SK-N-SH treated with all-trans-retinoic acid at 6 μM for 48 hours (cell line): Measurements from ENCODE around the gene HDAC4.

Experiments
- ATAC-seq: fragments of 200-7000 bp; cut with Tn5 transposase; 3 replicates; pipeline ENCODE4 v1.9.1; 2020; ENCODE audit warnings: mild to moderate bottlenecking, moderate library complexity
- ARNTL ChIP-seq: fragments of 450-650 bp; formaldehyde crosslinking; IDR thresholded peaks from 2 replicates; pipeline ENCODE4 v1.5.0; 2020; ENCODE audit warnings: low read depth, mild to moderate bottlenecking, moderate library complexity, borderline replicate concordance
- BACH2 ChIP-seq: fragments of 250-450 bp; sonication (Bioruptor Pico); IDR thresholded peaks from 2 replicates; pipeline ENCODE4 v1.9.0; 2021; ENCODE audit warnings: mild to moderate bottlenecking, borderline replicate concordance
- CSDC2 ChIP-seq: fragments of 250-450 bp; sonication (Bioruptor Pico); IDR thresholded peaks from 2 replicates; pipeline ENCODE4 v1.5.0; 2020; ENCODE audit warnings: mild to moderate bottlenecking, moderate library complexity
- CSRNP3 ChIP-seq: fragments of 250-450 bp; sonication (Bioruptor Pico); IDR thresholded peaks from 2 replicates; pipeline ENCODE4 v1.5.1; 2021; ENCODE audit warnings: mild to moderate bottlenecking, moderate library complexity
- ESRRG ChIP-seq: fragments of 250-450 bp; sonication (Bioruptor Pico); IDR thresholded peaks from 2 replicates; pipeline ENCODE4 v1.6.1; 2021; ENCODE audit warnings: mild to moderate bottlenecking
- ISL1 ChIP-seq: fragments of 250-450 bp; sonication (Bioruptor Pico); IDR thresholded peaks from 2 replicates; pipeline ENCODE4 v2.1.2; 2022; ENCODE audit warnings: mild to moderate bottlenecking, moderate library complexity
- OSR1 ChIP-seq: fragments of 250-450 bp; sonication (Bioruptor Pico); IDR thresholded peaks from 2 replicates; pipeline ENCODE4 v1.8.0; 2022; ENCODE audit warnings: moderate library complexity, mild to moderate bottlenecking, inconsistent platforms
- PPARA ChIP-seq: fragments of 250-450 bp; sonication (Bioruptor Pico); IDR thresholded peaks from 2 replicates; pipeline ENCODE4 v1.5.0; 2020; ENCODE audit warnings: mild to moderate bottlenecking, borderline replicate concordance
- RARB ChIP-seq: fragments of 250-450 bp; sonication (Bioruptor Pico); IDR thresholded peaks from 2 replicates; pipeline ENCODE4 v1.8.0; 2021; ENCODE audit warnings: mild to moderate bottlenecking, moderate library complexity
- SNAI2 ChIP-seq: fragments of 250-450 bp; sonication (Bioruptor Pico); IDR thresholded peaks from 2 replicates; pipeline ENCODE4 v1.5.0; 2020; ENCODE audit warnings: mild to moderate bottlenecking, moderate library complexity
- ZFP3 ChIP-seq: fragments of 250-450 bp; sonication (Bioruptor Pico); IDR thresholded peaks from 2 replicates; pipeline ENCODE4 v1.5.0; 2020; ENCODE audit warnings: mild to moderate bottlenecking, moderate library complexity
- ZFP30 ChIP-seq: fragments of 450-650 bp; formaldehyde crosslinking; IDR thresholded peaks from 2 replicates; pipeline ENCODE4 v1.5.0; 2022; ENCODE audit warnings: mild to moderate bottlenecking, moderate library complexity
- ZNF565 ChIP-seq: fragments of 450-650 bp; formaldehyde crosslinking; conservative IDR thresholded peaks from 2 replicates; pipeline ENCODE4 v1.5.0; 2020; ENCODE audit warnings: low read depth, mild to moderate bottlenecking, moderate library complexity
- ZNF70 ChIP-seq: fragments of 450-650 bp; formaldehyde crosslinking; IDR thresholded peaks from 2 replicates; pipeline ENCODE4 v1.5.0; 2020; ENCODE audit warnings: mild to moderate bottlenecking, moderate library complexity
- ZNF8 ChIP-seq: fragments of 450-650 bp; formaldehyde crosslinking; IDR thresholded peaks from 2 replicates; pipeline ENCODE4 v1.5.0; 2020; ENCODE audit warnings: mild to moderate bottlenecking, moderate library complexity
- TF ChIP-seq, protein P1 (sequence below): fragments of 250-450 bp; sonication (Bioruptor Pico); IDR thresholded peaks from 2 replicates; pipeline ENCODE4 v1.5.1; 2020; ENCODE audit warnings: low read depth, mild to moderate bottlenecking, moderate library complexity
- TF ChIP-seq, protein P2 (sequence below): fragments of 250-450 bp; sonication (Bioruptor Pico); IDR thresholded peaks from 2 replicates; pipeline ENCODE4 v1.8.0; 2020; ENCODE audit warnings: mild to moderate bottlenecking, moderate library complexity, borderline replicate concordance

HDAC4 gene

DNA sequence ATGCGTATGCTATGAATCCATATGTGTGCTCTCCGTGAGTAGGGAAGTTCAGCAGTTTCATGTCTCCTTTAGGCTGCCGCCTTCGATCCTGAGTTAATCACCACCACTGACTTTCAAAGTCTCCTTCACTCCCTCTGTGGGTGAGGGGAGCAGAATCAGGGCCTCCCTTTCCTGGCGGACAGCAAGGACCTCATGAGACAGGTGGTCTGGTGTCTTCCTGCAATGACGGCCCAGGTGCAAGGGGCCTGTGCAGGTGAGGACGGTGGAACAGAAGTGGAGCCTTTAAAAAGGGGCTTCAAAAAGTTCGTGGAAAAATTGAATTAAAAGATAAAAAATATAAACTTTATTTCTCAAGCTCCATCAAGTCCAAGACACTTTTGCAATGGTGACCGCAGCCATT lies 330.4 kb downstream of the HDAC4 start:
- no peak for ATAC-seq
- TF ChIP-seq PPARA (CRISPR knock-in tag) (no peak), SNAI2 (CRISPR knock-in tag) (no peak)

DNA sequence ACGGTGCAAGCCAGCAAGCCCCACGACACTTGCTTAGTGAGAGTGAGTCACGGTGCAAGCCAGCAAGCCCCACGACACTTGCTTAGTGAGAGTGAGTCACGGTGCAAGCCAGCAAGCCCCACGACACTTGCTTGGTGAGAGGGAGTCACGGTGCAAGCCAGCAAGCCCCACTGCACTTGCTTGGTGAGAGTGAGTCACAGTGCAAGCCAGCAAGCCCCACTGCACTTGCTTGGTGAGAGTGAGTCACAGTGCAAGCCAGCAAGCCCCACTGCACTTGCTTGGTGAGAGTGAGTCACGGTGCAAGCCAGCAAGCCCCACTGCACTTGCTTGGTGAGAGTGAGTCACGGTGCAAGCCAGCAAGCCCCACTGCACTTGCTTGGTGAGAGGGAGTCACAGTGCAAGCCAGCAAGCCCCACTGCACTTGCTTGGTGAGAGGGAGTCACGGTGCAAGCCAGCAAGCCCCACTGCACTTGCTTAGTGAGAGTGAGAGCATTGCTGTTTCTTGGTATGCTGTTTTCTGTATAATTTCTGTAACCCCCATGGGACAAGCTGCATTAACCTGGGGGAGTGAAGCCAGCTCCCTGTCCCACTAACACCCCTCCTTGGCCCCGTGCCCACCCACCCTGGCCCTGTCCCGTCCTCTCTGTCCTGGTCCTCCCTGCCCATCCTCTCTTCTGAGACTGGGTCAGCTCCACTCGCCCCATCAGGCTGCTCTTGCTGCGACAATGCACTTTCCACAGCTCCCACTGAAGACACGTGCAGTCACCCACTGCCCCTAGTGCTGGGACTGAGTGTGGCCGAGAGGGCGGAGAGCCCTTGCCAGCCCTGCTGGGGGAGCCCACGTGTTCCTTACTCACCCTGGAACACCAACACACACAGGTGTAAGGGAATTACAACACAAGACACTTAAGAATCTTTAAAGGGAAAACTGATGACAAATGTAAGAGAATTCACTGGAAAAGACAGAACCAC lies 331.2 kb downstream of the HDAC4 start:
- ATAC-seq = peak; percentile 78

DNA sequence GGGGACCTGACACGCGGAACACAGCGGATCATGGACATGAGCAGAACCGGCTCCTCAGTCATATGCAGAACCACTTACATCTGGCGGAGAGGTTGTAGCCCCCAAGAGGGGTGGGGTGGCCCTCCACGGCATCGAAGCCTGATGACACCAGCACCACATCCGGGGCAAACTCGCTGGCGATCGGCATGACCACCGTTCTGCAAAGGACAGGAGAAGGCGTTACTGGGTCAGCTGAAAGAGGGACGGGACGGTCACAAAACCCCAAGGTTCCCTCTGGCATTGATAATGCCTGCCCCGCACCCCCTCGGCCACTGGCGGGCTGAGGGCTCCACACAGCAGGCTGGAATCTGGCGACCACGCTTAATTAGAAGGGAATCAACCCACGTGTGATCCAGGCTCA lies 332.4 kb downstream of the HDAC4 start:
- TF ChIP-seq ZFP3 (CRISPR knock-in tag) = no peak
- no peak for TF ChIP-seq ISL1
- TF ChIP-seq CSDC2 (CRISPR knock-in tag) = no peak
- no peak for TF ChIP-seq ZNF8
- no peak for TF ChIP-seq ARNTL (CRISPR knock-in tag)
- TF ChIP-seq, protein P1, sequence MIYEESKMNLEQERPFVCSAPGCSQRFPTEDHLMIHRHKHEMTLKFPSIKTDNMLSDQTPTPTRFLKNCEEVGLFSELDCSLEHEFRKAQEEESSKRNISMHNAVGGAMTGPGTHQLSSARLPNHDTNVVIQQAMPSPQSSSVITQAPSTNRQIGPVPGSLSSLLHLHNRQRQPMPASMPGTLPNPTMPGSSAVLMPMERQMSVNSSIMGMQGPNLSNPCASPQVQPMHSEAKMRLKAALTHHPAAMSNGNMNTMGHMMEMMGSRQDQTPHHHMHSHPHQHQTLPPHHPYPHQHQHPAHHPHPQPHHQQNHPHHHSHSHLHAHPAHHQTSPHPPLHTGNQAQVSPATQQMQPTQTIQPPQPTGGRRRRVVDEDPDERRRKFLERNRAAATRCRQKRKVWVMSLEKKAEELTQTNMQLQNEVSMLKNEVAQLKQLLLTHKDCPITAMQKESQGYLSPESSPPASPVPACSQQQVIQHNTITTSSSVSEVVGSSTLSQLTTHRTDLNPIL = no peak
- TF ChIP-seq CSRNP3 (CRISPR knock-in tag) = no peak
- ATAC-seq = no peak

GRCh38 chr2:239067196-239067865 lies 333.5 kb downstream of the HDAC4 start:
- no peak for ATAC-seq
- TF ChIP-seq OSR1 (CRISPR knock-in tag) = no peak
- no peak for TF ChIP-seq SNAI2 (CRISPR knock-in tag)
- no peak for TF ChIP-seq ZFP30 (CRISPR knock-in tag)
- no peak for TF ChIP-seq BACH2 (CRISPR knock-in tag)
- no peak for TF ChIP-seq CSDC2 (CRISPR knock-in tag)
- TF ChIP-seq CSRNP3 (CRISPR knock-in tag) = no peak

DNA sequence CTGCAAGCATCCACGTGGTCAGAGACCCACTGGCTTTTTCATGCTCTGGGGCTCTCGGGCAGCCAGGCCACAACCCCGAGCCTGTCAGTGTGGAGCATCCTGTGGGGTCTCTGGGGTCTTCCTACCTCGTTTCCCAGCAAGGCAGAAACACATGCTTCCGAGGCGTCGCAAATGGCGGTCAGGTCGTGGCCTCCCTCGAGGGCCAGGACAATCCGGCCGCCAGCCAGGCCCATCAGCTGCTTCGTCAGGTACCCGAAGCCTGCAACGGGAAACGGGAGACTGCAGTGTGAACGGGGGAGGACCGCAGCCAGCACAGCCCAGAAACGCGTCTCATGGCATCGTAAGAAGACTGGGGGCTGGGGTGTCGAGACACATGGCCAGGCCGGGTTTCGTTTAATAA lies 334.2 kb downstream of the HDAC4 start:
- no peak for TF ChIP-seq ISL1
- no peak for TF ChIP-seq CSRNP3 (CRISPR knock-in tag)
- no peak for TF ChIP-seq ZNF8
- no peak for TF ChIP-seq ZNF70 (CRISPR knock-in tag)
- TF ChIP-seq RARB = no peak
- no peak for TF ChIP-seq SNAI2 (CRISPR knock-in tag)
- TF ChIP-seq, all 23 proteins: peak for 0
- ATAC-seq = no peak

DNA sequence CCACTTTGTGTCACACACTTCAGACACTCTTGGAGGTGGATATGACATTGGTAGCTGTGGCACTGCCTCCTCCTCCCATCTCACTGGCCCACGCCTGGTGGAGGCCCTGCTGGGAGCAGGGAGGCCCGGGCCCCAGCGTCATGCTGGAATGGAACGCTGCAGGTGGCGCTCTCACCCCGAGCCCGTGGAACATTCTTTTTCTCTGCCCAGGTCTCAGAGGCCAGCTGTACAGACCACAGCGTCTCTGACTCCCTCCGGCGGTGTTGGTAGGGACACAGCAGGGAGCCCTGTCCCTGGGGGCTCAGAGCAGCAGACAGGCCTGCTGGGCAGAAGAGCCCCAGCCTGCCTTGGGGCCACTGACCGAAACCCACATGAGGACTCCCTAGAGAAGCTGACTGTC lies 334.9 kb downstream of the HDAC4 start:
- TF ChIP-seq CSRNP3 (CRISPR knock-in tag) (no peak), ZNF565 (CRISPR knock-in tag) (no peak), ESRRG (no peak), OSR1 (CRISPR knock-in tag) (no peak), PPARA (CRISPR knock-in tag) (no peak)
- TF ChIP-seq, protein P2, sequence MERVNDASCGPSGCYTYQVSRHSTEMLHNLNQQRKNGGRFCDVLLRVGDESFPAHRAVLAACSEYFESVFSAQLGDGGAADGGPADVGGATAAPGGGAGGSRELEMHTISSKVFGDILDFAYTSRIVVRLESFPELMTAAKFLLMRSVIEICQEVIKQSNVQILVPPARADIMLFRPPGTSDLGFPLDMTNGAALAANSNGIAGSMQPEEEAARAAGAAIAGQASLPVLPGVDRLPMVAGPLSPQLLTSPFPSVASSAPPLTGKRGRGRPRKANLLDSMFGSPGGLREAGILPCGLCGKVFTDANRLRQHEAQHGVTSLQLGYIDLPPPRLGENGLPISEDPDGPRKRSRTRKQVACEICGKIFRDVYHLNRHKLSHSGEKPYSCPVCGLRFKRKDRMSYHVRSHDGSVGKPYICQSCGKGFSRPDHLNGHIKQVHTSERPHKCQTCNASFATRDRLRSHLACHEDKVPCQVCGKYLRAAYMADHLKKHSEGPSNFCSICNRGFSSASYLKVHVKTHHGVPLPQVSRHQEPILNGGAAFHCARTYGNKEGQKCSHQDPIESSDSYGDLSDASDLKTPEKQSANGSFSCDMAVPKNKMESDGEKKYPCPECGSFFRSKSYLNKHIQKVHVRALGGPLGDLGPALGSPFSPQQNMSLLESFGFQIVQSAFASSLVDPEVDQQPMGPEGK (CRISPR knock-in tag) = no peak
- ATAC-seq = no peak
